ENCODE data around the gene ACTC1. TPM values are rescaled to one million over a fixed set of nuclear protein-coding genes. Genes with fewer than 3 reads are reported as not detected.

Gene ACTC1
- total RNA-seq, 6 experiments from 2014 or later, result 0.29 to 1.4 (median 0.93) TPM; not detected in 3

DNA sequence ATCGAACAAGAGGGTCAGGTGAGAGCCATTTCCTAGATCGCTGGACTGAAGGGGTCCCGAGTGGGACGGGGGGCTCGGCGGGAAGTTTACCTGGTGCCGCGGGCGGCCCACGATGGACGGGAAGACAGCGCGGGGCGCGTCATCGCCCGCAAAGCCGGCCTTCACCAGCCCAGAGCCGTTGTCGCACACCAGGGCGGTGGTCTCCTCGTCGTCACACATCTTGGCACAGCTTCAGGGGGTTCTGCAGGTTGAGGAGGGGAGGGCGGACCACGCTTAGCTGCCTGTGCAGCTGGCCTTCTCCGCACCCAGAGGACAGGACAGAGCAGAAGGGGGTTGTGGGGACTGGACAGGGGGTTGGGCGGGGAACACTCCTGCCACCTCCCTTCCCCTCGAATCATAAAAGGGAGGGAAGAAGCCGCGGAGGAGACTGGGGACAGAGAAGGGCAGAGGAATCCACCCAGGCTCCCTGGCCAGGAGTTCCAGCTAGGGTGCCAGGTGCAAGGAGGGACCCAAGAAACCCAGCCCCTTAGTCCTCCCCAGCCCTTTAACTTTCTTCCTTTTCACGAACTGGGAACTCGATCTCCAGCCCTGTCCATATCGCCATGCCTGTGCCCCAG, 651 bp downstream of the ACTC1 start:
- Histone ChIP-seq H3K4me1 (peaks cover 0 to 5% (median 0%) of the 10 kb centered on the region in 4 donors), H3K4me3 (no peak overlapping the region), H3K27ac (no peak overlapping the region), H3K9me3 (no peaks in the 10 kb centered on the region), H3K36me3 (no peaks in the 10 kb centered on the region), H3K27me3 (peaks cover 0 to 15% of the 10 kb centered on the region in 2 donors)
- WGBS (ENCODE audit: insufficient coverage, low coverage, low lambda C conversion rate, missing lambda C conversion rate), result 6% methylated on average over 12 of the region's 33 CpGs
- intact Hi-C loops (cut with DNase I), result no loop called here
- no peak for TF ChIP-seq POLR2A (IDR thresholded peaks at IDR 0.05)
- TF ChIP-seq, protein P1, sequence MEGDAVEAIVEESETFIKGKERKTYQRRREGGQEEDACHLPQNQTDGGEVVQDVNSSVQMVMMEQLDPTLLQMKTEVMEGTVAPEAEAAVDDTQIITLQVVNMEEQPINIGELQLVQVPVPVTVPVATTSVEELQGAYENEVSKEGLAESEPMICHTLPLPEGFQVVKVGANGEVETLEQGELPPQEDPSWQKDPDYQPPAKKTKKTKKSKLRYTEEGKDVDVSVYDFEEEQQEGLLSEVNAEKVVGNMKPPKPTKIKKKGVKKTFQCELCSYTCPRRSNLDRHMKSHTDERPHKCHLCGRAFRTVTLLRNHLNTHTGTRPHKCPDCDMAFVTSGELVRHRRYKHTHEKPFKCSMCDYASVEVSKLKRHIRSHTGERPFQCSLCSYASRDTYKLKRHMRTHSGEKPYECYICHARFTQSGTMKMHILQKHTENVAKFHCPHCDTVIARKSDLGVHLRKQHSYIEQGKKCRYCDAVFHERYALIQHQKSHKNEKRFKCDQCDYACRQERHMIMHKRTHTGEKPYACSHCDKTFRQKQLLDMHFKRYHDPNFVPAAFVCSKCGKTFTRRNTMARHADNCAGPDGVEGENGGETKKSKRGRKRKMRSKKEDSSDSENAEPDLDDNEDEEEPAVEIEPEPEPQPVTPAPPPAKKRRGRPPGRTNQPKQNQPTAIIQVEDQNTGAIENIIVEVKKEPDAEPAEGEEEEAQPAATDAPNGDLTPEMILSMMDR (IDR thresholded peaks at IDR 0.05), result no peak
- no peak for DNase-seq
- no peak for ATAC-seq

DNA sequence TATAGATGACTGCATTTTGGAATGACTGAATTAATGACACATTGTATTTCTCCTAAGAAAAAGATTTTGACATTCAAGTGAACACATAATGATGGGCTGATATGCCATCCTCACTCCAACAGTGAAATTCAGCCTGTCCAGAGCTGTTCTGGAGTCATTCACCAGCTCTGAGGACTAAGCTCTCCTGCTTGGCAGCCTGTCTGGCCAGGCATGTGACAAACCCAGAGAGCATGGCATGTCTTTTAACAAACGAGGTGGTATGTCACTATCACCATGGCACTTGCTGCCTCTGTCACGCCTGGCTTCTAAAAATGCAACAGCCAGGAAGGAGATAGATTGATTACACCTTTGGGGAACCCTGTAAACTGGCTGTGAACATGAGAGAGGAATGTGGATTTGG, 1.4 kb downstream of the ACTC1 start:
- H3K4me3 ChIP-seq, result no peak overlapping the region
- intact Hi-C loops (cut with DNase I), result no loop called here
- H3K27me3 ChIP-seq, result peaks cover 0 to 15% of the 10 kb centered on the region in 2 donors
- peaks cover 0 to 5% (median 0%) of the 10 kb centered on the region in 4 donors for H3K4me1 ChIP-seq
- no peak for TF ChIP-seq POLR2A (IDR thresholded peaks at IDR 0.05)
- TF ChIP-seq, protein P1 (IDR thresholded peaks at IDR 0.05), result no peak
- H3K27ac ChIP-seq, result no peak overlapping the region
- no peak for DNase-seq
- H3K36me3 ChIP-seq, result no peaks in the 10 kb centered on the region
- ATAC-seq, result no peak
- WGBS (ENCODE audit: insufficient coverage, low coverage, low lambda C conversion rate, missing lambda C conversion rate), result 43% methylated on average over 2 of the region's 2 CpGs
- no peaks in the 10 kb centered on the region for H3K9me3 ChIP-seq

DNA sequence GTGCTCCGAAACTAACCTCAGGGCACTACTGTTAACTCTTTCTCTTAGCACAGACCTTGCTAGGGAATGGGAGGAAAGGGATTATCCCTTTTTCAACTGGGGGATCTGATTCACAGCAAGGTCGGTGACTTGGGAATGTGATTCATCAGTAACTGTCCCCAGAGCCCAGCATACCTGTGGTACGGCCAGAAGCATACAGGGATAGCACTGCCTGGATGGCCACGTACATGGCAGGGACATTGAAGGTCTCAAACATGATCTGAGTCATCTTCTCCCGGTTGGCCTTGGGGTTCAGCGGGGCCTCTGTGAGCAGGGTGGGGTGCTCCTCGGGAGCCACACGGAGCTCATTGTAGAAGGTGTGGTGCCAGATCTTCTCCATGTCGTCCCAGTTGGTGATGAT, 2.3 kb downstream of the ACTC1 start:
- 58% methylated on average over 2 of the region's 9 CpGs for WGBS (ENCODE audit: insufficient coverage, low coverage, low lambda C conversion rate, missing lambda C conversion rate)
- Histone ChIP-seq H3K36me3 (no peaks in the 10 kb centered on the region), H3K4me1 (peaks cover 0 to 5% (median 0%) of the 10 kb centered on the region in 4 donors), H3K4me3 (no peak overlapping the region), H3K27me3 (peaks cover 0 to 15% of the 10 kb centered on the region in 2 donors), H3K9me3 (no peaks in the 10 kb centered on the region), H3K27ac (no peak overlapping the region)
- no peak for TF ChIP-seq POLR2A (IDR thresholded peaks at IDR 0.05)
- TF ChIP-seq, protein P1 (IDR thresholded peaks at IDR 0.05), result no peak
- ATAC-seq (no peak), DNase-seq (no peak)
- intact Hi-C loops (cut with DNase I), result no loop called here

- Histone ChIP-seq H3K36me3 (no peaks in the 10 kb centered on the region), H3K27ac (no peak overlapping the region), H3K9me3 (no peaks in the 10 kb centered on the region), H3K4me1 (peaks cover 0 to 5% (median 0%) of the 10 kb centered on the region in 4 donors), H3K4me3 (no peak overlapping the region), H3K27me3 (peaks cover 0 to 10% of the 10 kb centered on the region in 2 donors)
- ATAC-seq (no peak), DNase-seq (no peak)
- intact Hi-C loops (cut with DNase I), result no loop called here
- TF ChIP-seq POLR2A (IDR thresholded peaks at IDR 0.05), result no peak
- TF ChIP-seq, protein P1 (IDR thresholded peaks at IDR 0.05), result no peak
- WGBS (ENCODE audit: insufficient coverage, low coverage, low lambda C conversion rate, missing lambda C conversion rate), result 56% methylated on average over 3 of the region's 3 CpGs
Observed at GRCh38 chr15:34791701-34792100, 3.6 kb downstream of the ACTC1 start.

All from right lobe of liver (tissue), 6 donors.